ENCODE results near the gene COL11A1.
"Not testable (repeated sequence)": the region's sequence is repeated elsewhere in the genome, so short reads cannot be mapped to it uniquely, and the experiment has no call there.

The COL11A1 gene

GRCh38 chr1:103108376-103109150 is at the start of gene COL11A1:
Gene COL11A1, minus strand, starts transcription at chr1:103108522. Its CDS starts 344 bp downstream, at chr1:103108178.
- H3K9me3 Mint-ChIP-seq: no peaks in the 10 kb centered on the region
- peaks cover 36% of the 10 kb centered on the region for H3K27me3 Mint-ChIP-seq
- H3K4me1 Mint-ChIP-seq (ENCODE audit: low read depth): peaks cover 15% of the 10 kb centered on the region
- H3K27ac Mint-ChIP-seq: no peak within 1 kb of the TSS
- H3K4me3 Mint-ChIP-seq: no peak within 1 kb of the TSS
- no peak for DNase-seq
- H3K36me3 Mint-ChIP-seq (ENCODE audit: low read depth): no peaks in the 10 kb centered on the region

GRCh38 chr1:103156966-103157365 is 48.6 kb upstream of the COL11A1 start:
- H3K27ac Mint-ChIP-seq: no peak overlapping the region
- H3K4me3 Mint-ChIP-seq: no peak overlapping the region
- H3K27me3 Mint-ChIP-seq: no peaks in the 10 kb centered on the region
- H3K36me3 Mint-ChIP-seq (ENCODE audit: low read depth): no peaks in the 10 kb centered on the region
- no peaks in the 10 kb centered on the region for H3K4me1 Mint-ChIP-seq (ENCODE audit: low read depth)
- H3K9me3 Mint-ChIP-seq: peaks cover 2% of the 10 kb centered on the region
- no peak for DNase-seq

DNA sequence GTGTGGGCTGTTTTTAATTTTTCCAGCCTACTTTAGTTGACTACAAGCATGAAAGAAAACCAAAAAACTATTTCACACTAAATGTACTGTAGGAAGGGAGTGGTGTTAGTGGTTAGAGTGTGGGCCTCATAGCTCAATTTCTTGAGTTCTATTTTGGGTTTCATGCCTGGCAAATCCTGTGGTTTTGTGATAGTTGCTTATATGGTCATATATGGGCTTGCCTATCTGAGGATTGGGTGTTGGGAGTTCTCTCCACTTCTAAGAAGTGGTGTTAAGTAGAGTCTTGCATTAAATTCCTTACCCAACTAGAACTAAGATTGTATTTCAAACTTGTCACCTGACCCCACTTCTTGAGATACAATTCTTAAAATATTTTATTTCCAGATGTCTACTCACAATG is 37.8 kb upstream of the COL11A1 start:
- Mint-ChIP-seq H3K27me3 (no peaks in the 10 kb centered on the region), H3K27ac (no peak overlapping the region), H3K9me3 (peaks cover 6% of the 10 kb centered on the region), H3K4me1 (ENCODE audit: low read depth) (no peaks in the 10 kb centered on the region), H3K4me3 (no peak overlapping the region), H3K36me3 (ENCODE audit: low read depth) (no peaks in the 10 kb centered on the region)
- no peak for DNase-seq

DNA sequence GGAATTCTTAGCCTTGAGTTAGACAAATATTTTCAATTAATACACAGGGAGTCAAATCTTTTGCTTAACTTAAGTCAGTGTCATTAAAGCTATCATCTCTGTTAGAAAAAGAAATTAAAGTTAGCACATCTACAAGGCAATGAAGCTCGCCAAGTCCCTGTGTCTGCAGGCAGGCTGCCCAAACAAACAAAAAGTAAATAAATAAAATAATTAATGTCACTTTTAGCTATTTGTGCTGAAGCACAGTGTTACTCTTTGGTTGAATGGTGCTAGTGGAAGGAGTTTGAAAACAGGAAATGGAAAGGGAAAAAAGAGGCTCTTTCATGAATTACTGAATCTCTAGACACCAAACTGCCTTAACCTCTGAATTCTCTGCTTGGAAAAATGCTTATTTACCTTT is 37.1 kb upstream of the COL11A1 start:
- H3K36me3 Mint-ChIP-seq (ENCODE audit: low read depth): no peaks in the 10 kb centered on the region
- no peak overlapping the region for H3K27ac Mint-ChIP-seq
- no peaks in the 10 kb centered on the region for H3K4me1 Mint-ChIP-seq (ENCODE audit: low read depth)
- no peaks in the 10 kb centered on the region for H3K27me3 Mint-ChIP-seq
- H3K4me3 Mint-ChIP-seq: no peak overlapping the region
- peaks cover 6% of the 10 kb centered on the region for H3K9me3 Mint-ChIP-seq
- no peak for DNase-seq

DNA sequence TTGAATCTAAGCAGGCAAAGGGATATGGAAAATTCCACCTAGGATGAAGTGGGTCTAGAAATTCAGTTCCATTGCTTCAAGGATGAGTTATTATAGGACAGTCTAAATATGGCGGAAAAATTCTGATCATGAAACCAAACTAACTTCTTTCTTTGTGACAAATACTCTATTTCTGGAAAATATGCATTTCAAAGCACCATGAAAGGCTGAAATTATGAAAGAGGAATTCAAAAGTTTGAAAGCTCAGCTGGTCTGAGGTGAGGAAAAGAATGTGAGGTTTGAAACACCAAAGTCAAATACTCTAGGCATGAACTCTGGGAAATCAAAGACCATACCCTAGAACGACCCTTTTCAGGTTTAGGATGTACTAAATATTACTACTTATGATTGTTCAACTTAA is 36.4 kb upstream of the COL11A1 start:
- no peak overlapping the region for H3K27ac Mint-ChIP-seq
- H3K4me1 Mint-ChIP-seq (ENCODE audit: low read depth): no peaks in the 10 kb centered on the region
- H3K27me3 Mint-ChIP-seq: no peaks in the 10 kb centered on the region
- peaks cover 6% of the 10 kb centered on the region for H3K9me3 Mint-ChIP-seq
- DNase-seq: no peak
- no peaks in the 10 kb centered on the region for H3K36me3 Mint-ChIP-seq (ENCODE audit: low read depth)
- H3K4me3 Mint-ChIP-seq: no peak overlapping the region

- no peak for DNase-seq
- no peaks in the 10 kb centered on the region for H3K4me1 Mint-ChIP-seq (ENCODE audit: low read depth)
- H3K4me3 Mint-ChIP-seq: no peak overlapping the region
- H3K36me3 Mint-ChIP-seq (ENCODE audit: low read depth): no peaks in the 10 kb centered on the region
- H3K27ac Mint-ChIP-seq: no peak overlapping the region
- peaks cover 3% of the 10 kb centered on the region for H3K9me3 Mint-ChIP-seq
- no peaks in the 10 kb centered on the region for H3K27me3 Mint-ChIP-seq
Observed at GRCh38 chr1:103142461-103142860, 34.1 kb upstream of the COL11A1 start.

GRCh38 chr1:103129796-103130195 is 21.5 kb upstream of the COL11A1 start:
- Mint-ChIP-seq H3K36me3 (ENCODE audit: low read depth) (no peaks in the 10 kb centered on the region), H3K9me3 (peaks cover 3% of the 10 kb centered on the region), H3K27ac (no peak overlapping the region), H3K27me3 (no peaks in the 10 kb centered on the region), H3K4me1 (ENCODE audit: low read depth) (no peaks in the 10 kb centered on the region), H3K4me3 (no peak overlapping the region)
- no peak for DNase-seq

- H3K4me3 Mint-ChIP-seq: no peak overlapping the region
- no peaks in the 10 kb centered on the region for H3K36me3 Mint-ChIP-seq (ENCODE audit: low read depth)
- DNase-seq: no peak
- H3K27ac Mint-ChIP-seq: no peak overlapping the region
- no peaks in the 10 kb centered on the region for H3K27me3 Mint-ChIP-seq
- H3K4me1 Mint-ChIP-seq (ENCODE audit: low read depth): no peaks in the 10 kb centered on the region
- peaks cover 3% of the 10 kb centered on the region for H3K9me3 Mint-ChIP-seq
Observed at GRCh38 chr1:103129255-103129654, 20.9 kb upstream of the COL11A1 start.

GRCh38 chr1:103128256-103128655 is 19.9 kb upstream of the COL11A1 start:
- DNase-seq; H3K36me3 Mint-ChIP-seq (ENCODE audit: low read depth); H3K27ac Mint-ChIP-seq; H3K9me3 Mint-ChIP-seq; H3K4me1 Mint-ChIP-seq (ENCODE audit: low read depth); H3K27me3 Mint-ChIP-seq; H3K4me3 Mint-ChIP-seq: not testable (repeated sequence)

DNA sequence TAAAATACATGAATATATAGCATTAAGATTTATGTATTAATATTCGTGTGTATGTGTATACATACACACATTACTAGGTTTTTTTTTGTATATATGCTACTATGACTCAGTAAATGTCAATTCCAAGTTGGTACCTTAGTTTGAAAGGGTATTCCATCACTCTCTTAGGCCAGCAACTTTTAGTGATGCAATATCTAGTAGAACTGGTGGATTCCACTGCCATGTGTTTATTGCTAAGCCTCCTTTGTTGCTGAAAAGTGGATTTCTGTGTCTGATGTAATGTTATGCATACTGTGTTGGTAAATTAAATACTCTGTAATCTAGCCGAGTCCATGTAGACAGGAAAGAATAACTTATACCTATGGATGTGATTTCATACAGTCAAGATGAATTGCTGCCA is 16.9 kb upstream of the COL11A1 start:
- H3K4me1 Mint-ChIP-seq (ENCODE audit: low read depth): no peaks in the 10 kb centered on the region
- peaks cover 4% of the 10 kb centered on the region for H3K9me3 Mint-ChIP-seq
- no peak overlapping the region for H3K4me3 Mint-ChIP-seq
- no peaks in the 10 kb centered on the region for H3K27me3 Mint-ChIP-seq
- no peak for DNase-seq
- H3K27ac Mint-ChIP-seq: no peak overlapping the region
- no peaks in the 10 kb centered on the region for H3K36me3 Mint-ChIP-seq (ENCODE audit: low read depth)

DNA sequence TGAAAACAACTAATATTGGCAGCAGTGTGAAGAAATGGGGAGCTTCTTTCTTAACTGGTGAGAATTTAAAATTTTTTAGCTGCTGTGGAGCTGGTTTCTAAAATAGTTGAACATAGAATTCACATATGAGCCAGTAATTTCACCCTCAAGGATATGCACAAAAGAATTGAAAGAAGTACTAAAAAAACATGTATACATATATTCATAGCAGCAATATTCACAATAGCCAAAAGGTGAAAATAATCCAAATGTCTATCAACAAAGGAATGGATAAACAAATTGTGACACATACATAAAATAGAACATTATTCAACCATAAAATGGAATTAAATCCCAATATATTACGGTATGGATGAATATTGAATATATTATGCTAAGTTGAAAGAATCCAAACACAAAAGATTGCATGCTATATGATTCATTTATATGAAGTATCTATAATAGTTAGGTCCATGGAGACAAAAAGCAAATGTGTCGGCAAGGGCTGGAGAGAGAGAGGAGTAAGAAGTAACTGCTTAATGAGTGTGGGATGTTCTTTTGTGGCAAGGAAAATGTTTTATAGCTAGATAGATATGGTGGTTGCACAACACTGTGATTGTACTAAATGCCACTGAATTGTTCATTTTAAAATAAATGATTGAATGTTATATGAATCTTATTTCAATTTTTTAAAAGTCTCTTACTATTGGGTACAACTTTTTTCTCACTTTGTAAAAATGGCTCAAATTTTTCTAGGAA is 14.8 kb upstream of the COL11A1 start:
- no peak for DNase-seq
- Mint-ChIP-seq H3K27me3 (no peaks in the 10 kb centered on the region), H3K27ac (no peak overlapping the region), H3K36me3 (ENCODE audit: low read depth) (no peaks in the 10 kb centered on the region), H3K9me3 (peaks cover 6% of the 10 kb centered on the region), H3K4me1 (ENCODE audit: low read depth) (no peaks in the 10 kb centered on the region), H3K4me3 (no peak overlapping the region)

DNA sequence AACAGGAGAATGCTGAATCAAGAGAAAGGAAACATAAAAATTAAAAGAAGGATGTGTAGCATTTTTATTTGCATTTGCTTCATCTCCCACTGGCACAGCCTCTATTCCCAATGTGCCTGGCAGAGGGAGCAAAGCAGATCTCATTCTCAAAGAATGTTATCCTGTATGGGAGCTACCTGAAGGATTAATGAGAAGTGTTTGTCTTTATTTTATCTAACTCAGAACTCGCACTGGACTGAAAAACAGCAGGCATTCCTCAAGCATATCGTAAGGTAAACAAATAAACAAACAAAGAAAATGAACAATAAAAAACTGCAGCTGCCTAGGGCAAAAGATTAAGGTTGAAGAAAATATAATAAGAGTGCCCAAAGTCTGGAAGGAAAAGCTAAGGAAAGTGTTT is 12.7 kb upstream of the COL11A1 start:
- Mint-ChIP-seq H3K4me3 (no peak overlapping the region), H3K4me1 (ENCODE audit: low read depth) (no peaks in the 10 kb centered on the region), H3K27ac (no peak overlapping the region), H3K27me3 (no peaks in the 10 kb centered on the region), H3K36me3 (ENCODE audit: low read depth) (no peaks in the 10 kb centered on the region), H3K9me3 (peaks cover 6% of the 10 kb centered on the region)
- no peak for DNase-seq

GRCh38 chr1:103112546-103112945 is 4.2 kb upstream of the COL11A1 start:
- peaks cover 23% of the 10 kb centered on the region for H3K27me3 Mint-ChIP-seq
- H3K4me1 Mint-ChIP-seq (ENCODE audit: low read depth): peaks cover 5% of the 10 kb centered on the region
- no peak overlapping the region for H3K27ac Mint-ChIP-seq
- DNase-seq: no peak
- H3K4me3 Mint-ChIP-seq: no peak overlapping the region
- H3K9me3 Mint-ChIP-seq: no peaks in the 10 kb centered on the region
- H3K36me3 Mint-ChIP-seq (ENCODE audit: low read depth): no peaks in the 10 kb centered on the region

GRCh38 chr1:103111926-103112325 is 3.6 kb upstream of the COL11A1 start:
- H3K27ac Mint-ChIP-seq: no peak overlapping the region
- H3K4me1 Mint-ChIP-seq (ENCODE audit: low read depth): peaks cover 7% of the 10 kb centered on the region
- DNase-seq: no peak
- no peak overlapping the region for H3K4me3 Mint-ChIP-seq
- H3K9me3 Mint-ChIP-seq: no peaks in the 10 kb centered on the region
- H3K36me3 Mint-ChIP-seq (ENCODE audit: low read depth): no peaks in the 10 kb centered on the region
- H3K27me3 Mint-ChIP-seq: peaks cover 27% of the 10 kb centered on the region

GRCh38 chr1:103110701-103111100 is 2.4 kb upstream of the COL11A1 start:
- H3K9me3 Mint-ChIP-seq: no peaks in the 10 kb centered on the region
- H3K27me3 Mint-ChIP-seq: peaks cover 36% of the 10 kb centered on the region
- H3K4me3 Mint-ChIP-seq: no peak overlapping the region
- H3K27ac Mint-ChIP-seq: no peak overlapping the region
- no peak for DNase-seq
- peaks cover 15% of the 10 kb centered on the region for H3K4me1 Mint-ChIP-seq (ENCODE audit: low read depth)
- H3K36me3 Mint-ChIP-seq (ENCODE audit: low read depth): no peaks in the 10 kb centered on the region

Data from activated T-cell treated with anti-CD3 and anti-CD28 coated beads, Interleukin-2, amount 50 U/mL, for 24 hours (primary cell).